DOHH2 (cell line): ENCODE measurements around the gene C1QTNF5.

Experiments used
- EZH2phosphoT487 ChIP-seq: fragments of 200-600 bp; sonication (generic); IDR thresholded peaks from 2 replicates; pipeline ENCODE4 v1.6.1; 2017; ENCODE audit warnings: borderline replicate concordance, mild to moderate bottlenecking, antibody characterized with exemption, low read length, moderate library complexity, mixed read lengths
- TF ChIP-seq, protein P1 (sequence below): fragments of 200-600 bp; sonication (generic); IDR thresholded peaks from one replicate; pipeline ENCODE4 v1.5.1; 2014; ENCODE audit warnings: antibody characterized with exemption, mild to moderate bottlenecking, low read depth, low read length; ENCODE audit not compliant: poor library complexity, severe bottlenecking

DNA sequence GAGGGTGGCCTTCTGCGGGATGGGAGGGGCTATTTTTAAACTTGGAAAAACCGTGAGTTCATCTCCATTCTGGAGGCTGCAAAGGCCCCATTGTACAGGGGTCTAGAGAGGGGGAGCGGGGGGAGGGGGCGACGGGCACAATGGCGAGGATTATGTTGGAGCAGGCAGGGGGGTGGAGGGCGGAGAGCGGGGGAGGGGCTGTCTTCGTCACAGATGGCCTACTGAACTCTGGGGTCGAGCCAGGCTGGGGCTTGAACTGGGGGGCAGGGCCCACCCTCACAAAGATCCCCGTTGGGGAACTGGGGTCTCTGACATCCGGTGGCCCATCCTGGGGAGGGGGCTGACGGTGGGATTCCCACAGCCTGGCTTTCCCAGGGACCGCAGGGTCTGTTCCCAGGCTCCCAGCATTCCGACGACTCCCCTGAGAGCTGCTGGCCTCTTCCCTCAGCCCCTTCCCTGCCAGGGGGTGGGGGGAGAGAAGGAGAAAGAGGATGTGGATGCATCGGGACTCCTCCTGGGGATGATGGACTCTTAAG, 20.4 kb downstream of the C1QTNF5 start:
- TF ChIP-seq EZH2phosphoT487: no peak
- TF ChIP-seq, protein P1, sequence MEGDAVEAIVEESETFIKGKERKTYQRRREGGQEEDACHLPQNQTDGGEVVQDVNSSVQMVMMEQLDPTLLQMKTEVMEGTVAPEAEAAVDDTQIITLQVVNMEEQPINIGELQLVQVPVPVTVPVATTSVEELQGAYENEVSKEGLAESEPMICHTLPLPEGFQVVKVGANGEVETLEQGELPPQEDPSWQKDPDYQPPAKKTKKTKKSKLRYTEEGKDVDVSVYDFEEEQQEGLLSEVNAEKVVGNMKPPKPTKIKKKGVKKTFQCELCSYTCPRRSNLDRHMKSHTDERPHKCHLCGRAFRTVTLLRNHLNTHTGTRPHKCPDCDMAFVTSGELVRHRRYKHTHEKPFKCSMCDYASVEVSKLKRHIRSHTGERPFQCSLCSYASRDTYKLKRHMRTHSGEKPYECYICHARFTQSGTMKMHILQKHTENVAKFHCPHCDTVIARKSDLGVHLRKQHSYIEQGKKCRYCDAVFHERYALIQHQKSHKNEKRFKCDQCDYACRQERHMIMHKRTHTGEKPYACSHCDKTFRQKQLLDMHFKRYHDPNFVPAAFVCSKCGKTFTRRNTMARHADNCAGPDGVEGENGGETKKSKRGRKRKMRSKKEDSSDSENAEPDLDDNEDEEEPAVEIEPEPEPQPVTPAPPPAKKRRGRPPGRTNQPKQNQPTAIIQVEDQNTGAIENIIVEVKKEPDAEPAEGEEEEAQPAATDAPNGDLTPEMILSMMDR: no peak
